HL-60 (cell line): Measurements from ENCODE around the gene CLTA.

Experiments
- CTCF ChIP-seq: IDR thresholded peaks from one replicate; pipeline ENCODE4 v1.5.1; 2011; ENCODE audit warnings: low read length, control low read depth, inconsistent platforms; ENCODE audit not compliant: insufficient read depth
- POLR2AphosphoS5 ChIP-seq: IDR thresholded peaks from 2 replicates; pipeline ENCODE4 v1.6.1; 2012; ENCODE audit warnings: low read depth
- REST ChIP-seq: IDR thresholded peaks from 2 replicates; pipeline ENCODE4 v1.6.1; 2012; ENCODE audit warnings: low read depth; ENCODE audit not compliant: insufficient replicate concordance

- TF ChIP-seq CTCF: no peak
- no peak for TF ChIP-seq REST
- no peak for TF ChIP-seq POLR2AphosphoS5
Observed at GRCh38 chr9:36247356-36247755, 56.6 kb downstream of the CLTA start.
